HepG2 (cell line): ENCODE results near the gene WNK2. TPM values are rescaled to one million over a fixed set of nuclear protein-coding genes. Genes with fewer than 3 reads are reported as not detected.
A peak's percentile ranks its signal among the peaks of the same experiment; 100 is the strongest.

Source experiments
- ATAC-seq: fragments of 200-7000 bp; cut with Tn5 transposase; 3 replicates; pipeline ENCODE4 v1.9.1; 2020; ENCODE audit warnings: mild to moderate bottlenecking, moderate library complexity
- BruUV-seq: library from RNA; stranded (reverse); fragments of 400-500 nt; replicated peaks from 2 replicates; lab custom pipeline; 2021; lab: Mats Ljungman, UMichigan
- CTCF ChIA-PET: fragments of 300-600 bp; formaldehyde crosslinking; extraction: SDS; loops from one replicate; lab custom pipeline; 2021; ENCODE audit warnings: low total read pairs, inconsistent platforms, low intra/inter-chr PET ratio; lab: Yijun Ruan, JAX
- POLR2A ChIA-PET: fragments of 350-600 bp; sonication (Branson Sonifier 250); formaldehyde crosslinking; loops from one replicate; lab custom pipeline; 2020; ENCODE audit warnings: antibody characterized with exemption, inconsistent platforms; lab: Yijun Ruan, JAX
- DNase-seq: peaks from one replicate; pipeline ENCODE4 v3.0.0-alpha.2; 2015; ENCODE audit warnings: low spot score
- FAIRE-seq: peaks from 3 replicates; lab custom pipeline; 2011; peaks lifted over from hg19 to GRCh38; lab: Jason Lieb, UNC
- H2AFZ ChIP-seq: one replicate; pipeline ENCODE4 v1.6.1; 2011; ENCODE audit warnings: low read length, inconsistent platforms
- H3K27ac ChIP-seq: fragments of 300-600 bp; 3 replicates; pipeline ENCODE4 v1.8.0; 2011; ENCODE audit warnings: mixed run types, mild to moderate bottlenecking, mixed read lengths, low read length, inconsistent platforms; ENCODE audit not compliant: insufficient read depth; ENCODE audit errors: extremely low read length
- H3K27me3 ChIP-seq, 2 experiments: fragments of 200-600 bp in 1 of 2; 2 replicates in 1 of 2; 3 replicates in 1 of 2; pipeline versions ENCODE4 v1.6.0 to v1.8.0; 2011; ENCODE audit warnings: low read length in 2 of 2, mild to moderate bottlenecking in 2 of 2, moderate library complexity in 2 of 2, inconsistent platforms in 1 of 2; ENCODE audit not compliant: insufficient read depth in 2 of 2, control insufficient read depth in 1 of 2
- H3K36me3 ChIP-seq, 2 experiments: fragments of 200-600 bp in 1 of 2; replicated peaks in 1 of 2; 2 replicates in 1 of 2; 3 replicates in 1 of 2; pipeline versions ENCODE4 v1.5.1 to v1.8.0; 2011; ENCODE audit warnings: low read length in 2 of 2, inconsistent platforms in 1 of 2; ENCODE audit not compliant: insufficient read depth in 2 of 2, control insufficient read depth in 1 of 2
- H3K4me1 ChIP-seq: 2 replicates; pipeline ENCODE4 v1.5.1; 2012; ENCODE audit warnings: low read length, inconsistent platforms; ENCODE audit not compliant: insufficient read depth
- H3K4me2 ChIP-seq: 2 replicates; pipeline ENCODE4 v1.6.0; 2011; ENCODE audit warnings: low read depth, low read length, inconsistent platforms
- H3K4me3 ChIP-seq, 3 experiments: fragments of 200-600 bp in 1 of 3; sonication (generic), shearing (Covaris generic) in 1 of 3; replicated peaks in 1 of 3; 2 replicates each; pipeline ENCODE4 v1.5.1; 2011 to 2016; ENCODE audit warnings: low read length in 3 of 3, inconsistent platforms in 2 of 3, low read depth in 2 of 3, mild to moderate bottlenecking in 2 of 3, control low read depth in 1 of 3, mixed read lengths in 1 of 3; ENCODE audit not compliant: insufficient read depth in 1 of 3
- H3K79me2 ChIP-seq: one replicate; pipeline ENCODE4 v1.6.1; 2011; ENCODE audit warnings: low read length, inconsistent platforms; ENCODE audit not compliant: insufficient read depth
- H3K9ac ChIP-seq: 2 replicates; pipeline ENCODE4 v1.6.0; 2011; ENCODE audit warnings: mild to moderate bottlenecking, low read depth, low read length, inconsistent platforms; ENCODE audit not compliant: insufficient read depth
- H3K9me3 ChIP-seq: 2 replicates; pipeline ENCODE4 v1.5.1; 2012; ENCODE audit warnings: mild to moderate bottlenecking, low read length
- H4K20me1 ChIP-seq: 2 replicates; pipeline ENCODE4 v1.6.0; 2011; ENCODE audit warnings: inconsistent platforms, mild to moderate bottlenecking, low read length, moderate library complexity; ENCODE audit not compliant: insufficient read depth
- ARNTL ChIP-seq: sonication (generic); formaldehyde crosslinking; IDR thresholded peaks from 2 replicates; pipeline ENCODE4 v1.4.0; 2020; ENCODE audit warnings: mild to moderate bottlenecking, missing genetic modification reagents
- FOSL1 ChIP-seq: sonication (generic); formaldehyde crosslinking; IDR thresholded peaks from 2 replicates; pipeline ENCODE4 v1.9.0; 2021; ENCODE audit warnings: missing genetic modification reagents, borderline replicate concordance
- FUBP1 ChIP-seq: sonication (generic); formaldehyde crosslinking; IDR thresholded peaks from 2 replicates; pipeline ENCODE4 v1.5.1; 2020; ENCODE audit warnings: missing genetic modification reagents, mild to moderate bottlenecking, borderline replicate concordance
- HDAC2 ChIP-seq: sonication (generic); formaldehyde crosslinking; IDR thresholded peaks from 2 replicates; pipeline ENCODE4 v1.4.0; 2020; ENCODE audit warnings: missing genetic modification reagents
- HES4 ChIP-seq: sonication (generic); formaldehyde crosslinking; IDR thresholded peaks from 2 replicates; pipeline ENCODE4 v1.9.0; 2021; ENCODE audit warnings: mild to moderate bottlenecking, missing genetic modification reagents, borderline replicate concordance
- PITX1 ChIP-seq: sonication (generic); formaldehyde crosslinking; IDR thresholded peaks from 2 replicates; pipeline ENCODE4 v1.5.1; 2020; ENCODE audit warnings: mild to moderate bottlenecking, missing genetic modification reagents
- PTBP1 ChIP-seq: fragments of 200-400 bp; formaldehyde crosslinking; IDR thresholded peaks from 2 replicates; pipeline ENCODE4 v1.6.1; 2018; ENCODE audit warnings: low read length, low read depth; ENCODE audit not compliant: poor library complexity, severe bottlenecking
- RAD21 ChIP-seq: fragments of 450-650 bp; formaldehyde crosslinking; IDR thresholded peaks from 2 replicates; pipeline ENCODE4 v1.5.0; 2020; ENCODE audit warnings: mild to moderate bottlenecking
- RARG ChIP-seq: sonication (generic); formaldehyde crosslinking; IDR thresholded peaks from 2 replicates; pipeline ENCODE4 v1.4.0; 2020; ENCODE audit warnings: low read depth, mild to moderate bottlenecking, missing genetic modification reagents
- REST ChIP-seq, 2 experiments: IDR thresholded peaks; 2 replicates each; pipeline ENCODE4 v1.6.1; 2011 to 2012; ENCODE audit warnings: low read length in 2 of 2, borderline replicate concordance in 1 of 2, low read depth in 1 of 2, mild to moderate bottlenecking in 1 of 2, moderate library complexity in 1 of 2
- SMARCE1 ChIP-seq: fragments of 450-650 bp; IDR thresholded peaks from 2 replicates; pipeline ENCODE4 v1.6.1; 2017; ENCODE audit warnings: borderline replicate concordance
- SRSF4 ChIP-seq: fragments of 200-400 bp; formaldehyde crosslinking; IDR thresholded peaks from one replicate; pipeline ENCODE4 v1.6.1; 2018; ENCODE audit warnings: mild to moderate bottlenecking, low read depth, low read length, moderate library complexity; ENCODE audit not compliant: poor library complexity, severe bottlenecking
- ZMYM3 ChIP-seq: sonication (generic); formaldehyde crosslinking; IDR thresholded peaks from 2 replicates; pipeline ENCODE4 v1.5.1; 2020; ENCODE audit warnings: mild to moderate bottlenecking, missing genetic modification reagents
- ZNF235 ChIP-seq: sonication (generic); formaldehyde crosslinking; IDR thresholded peaks from 2 replicates; pipeline ENCODE4 v1.8.1; 2023; ENCODE audit warnings: mild to moderate bottlenecking, missing genetic modification reagents, borderline replicate concordance
- ZNF446 ChIP-seq: sonication (generic); formaldehyde crosslinking; IDR thresholded peaks from 2 replicates; pipeline ENCODE4 v1.5.0; 2020; ENCODE audit warnings: mild to moderate bottlenecking, missing genetic modification reagents
- ZNF530 ChIP-seq: sonication (generic); formaldehyde crosslinking; IDR thresholded peaks from 2 replicates; pipeline ENCODE4 v1.5.0; 2020; ENCODE audit warnings: low read depth, mild to moderate bottlenecking, missing genetic modification reagents
- ZNF614 ChIP-seq: IDR thresholded peaks from 2 replicates; pipeline ENCODE4 v1.6.1; 2018; ENCODE audit warnings: missing biosample characterization, missing genetic modification reagents, inconsistent platforms, borderline replicate concordance
- ZNF891 ChIP-seq: sonication (generic); formaldehyde crosslinking; IDR thresholded peaks from 2 replicates; pipeline ENCODE4 v1.5.0; 2020; ENCODE audit warnings: mild to moderate bottlenecking, missing genetic modification reagents
- WGBS: methylation state at CpG from one replicate; pipeline ENCODE4 v1.1.6; 2017; ENCODE audit warnings: low lambda C conversion rate; 5-methylcytosine and 5-hydroxymethylcytosine counted together
- in situ Hi-C: cut with HindIII; loops from 2 replicates; pipeline ENCODE4 v1.10.0; 2017; ENCODE audit warnings: low pct_unique_long_range_greater_than_20kb; ENCODE audit not compliant: extremely low pct_ligation_motif_present
- intact Hi-C: fragments of 100-400 bp; cut with micrococcal nuclease; formaldehyde crosslinking; loops from one replicate; pipeline ENCODE4 v1.10.0; 2022; ENCODE audit not compliant: unreplicated experiment
- polyA plus RNA-seq, 8 experiments: library from polyadenylated mRNA; depleted of rRNA in 3 of 8; stranded (reverse) in 7 of 8; unstranded in 1 of 8; fragments of >200 nt; fragmentation: Illumina TruSeq in 4 of 8; extraction: Trizol in 4 of 8; gene quantifications; 2 replicates each; pipeline versions ENCODE4 v1.2.1 to v1.2.3, GENCODE V29; 2011 to 2016; ENCODE audit warnings: low read depth in 4 of 8, missing spikeins in 1 of 8, mixed read lengths in 1 of 8; ENCODE audit not compliant: insufficient read depth in 1 of 8
- total RNA-seq, 5 experiments: library from RNA; depleted of rRNA; stranded (reverse); fragments of >200 nt; fragmentation: Illumina TruSeq; extraction: Trizol; gene quantifications; 2 replicates each; pipeline ENCODE4 v1.2.3, GENCODE V29; 2016; ENCODE audit warnings: low read depth in 1 of 5

Gene WNK2
- total and polyA plus RNA-seq, 2 of the 13 experiments (the other 11 are each of a cell fraction or from before 2014, with no cell fraction given), result 10.5 to 12.0 TPM

GRCh38 chr9:93181672-93182435 lies 2.1 kb upstream of the WNK2 start (continued):
- TF ChIP-seq REST (IDR thresholded peaks at IDR 0.05; ENCODE audit: borderline replicate concordance in 1 of 2, low read depth in 1 of 2, low read length in 2 of 2) (no peak), ZNF235 (no peak), ZNF891 (no peak), HES4 (no peak)

- DNase-seq (peak; percentile 51), FAIRE-seq (no peak), ATAC-seq (peak; percentile 15)
- 0% methylated on average over 4 of the region's 6 CpGs for WGBS
- H3K27ac ChIP-seq, result no peak overlapping the region
- in situ Hi-C loops, result no loop called here
- no peaks in the 10 kb centered on the region for H3K36me3 ChIP-seq
- intact Hi-C loops, result no loop called here
- no peaks in the 10 kb centered on the region for H4K20me1 ChIP-seq
- peaks cover 23% of the 10 kb centered on the region for H3K79me2 ChIP-seq
- no peak overlapping the region for H3K9ac ChIP-seq
- BruUV-seq, result no TSS peak
- H3K9me3 ChIP-seq, result no peaks in the 10 kb centered on the region
- H3K4me2 ChIP-seq, result peak overlapping the region; percentile 80
- peaks cover 86% of the 10 kb centered on the region for H3K4me1 ChIP-seq
- peaks cover 3 to 30% of the 10 kb centered on the region in 2 experiments; a peak in 4 of 5 replicates for H3K27me3 ChIP-seq
- no peak overlapping the region for H2AFZ ChIP-seq
- ChIA-PET CTCF (no interaction called here), POLR2A (interaction anchor here (1.1 to 1.7 kb wide), 4 partner anchors 15 to 116 kb away, joined by 3 to 5 read pairs (median 3); no protein-coding TSS in a partner anchor)
- peak overlapping the region in 1 of 3 experiments; percentile 32; a peak in 2 of 6 replicates for H3K4me3 ChIP-seq
- TF ChIP-seq ZNF530 (CRISPR knock-in tag) (no peak), PTBP1 (no peak), SMARCE1 (no peak), SRSF4 (no peak), RARG (CRISPR knock-in tag) (no peak), HDAC2 (0 out of 2 replicates have a peak, but pooled peaks have one; percentile 12), ZNF446 (no peak), ARNTL (CRISPR knock-in tag) (no peak), ZNF614 (0 out of 2 replicates have a peak, but pooled peaks have one; percentile 16), RAD21 (no peak), FUBP1 (no peak), PITX1 (CRISPR knock-in tag) (peak; percentile 30; the same call in 1 of the 2 replicates), ZMYM3 (CRISPR knock-in tag) (no peak), FOSL1 (CRISPR knock-in tag) (no peak)
These were observed 1.4 kb upstream of the WNK2 start for GRCh38 chr9:93182572-93182971.
